GM23248 (cell line): ENCODE data around the gene SEMA6B. TPM values are rescaled to one million over a fixed set of nuclear protein-coding genes. Genes with fewer than 3 reads are reported as not detected.

Experiments
- DNase-seq: peaks from one replicate; pipeline ENCODE4 v3.0.0-alpha.2; 2015
- H2AFZ ChIP-seq: fragments of 200-600 bp; sonication (generic); 2 replicates; pipeline ENCODE4 v1.6.1; 2016; ENCODE audit warnings: antibody characterized with exemption
- H3F3A ChIP-seq: fragments of 200-600 bp; sonication (generic); 2 replicates; pipeline ENCODE4 v1.6.1; 2016; ENCODE audit warnings: mild to moderate bottlenecking, antibody characterized with exemption, mixed run types; ENCODE audit not compliant: insufficient read depth
- H3K27ac ChIP-seq: fragments of 200-600 bp; sonication (generic); 2 replicates; pipeline ENCODE4 v1.5.1; 2016; ENCODE audit warnings: mild to moderate bottlenecking
- H3K27me3 ChIP-seq: fragments of 200-600 bp; sonication (generic); replicated peaks from 2 replicates; pipeline ENCODE4 v1.6.1; 2016; ENCODE audit warnings: mild to moderate bottlenecking; ENCODE audit not compliant: insufficient read depth
- H3K36me3 ChIP-seq: fragments of 200-600 bp; sonication (generic); 2 replicates; pipeline ENCODE4 v1.6.1; 2016; ENCODE audit warnings: low read depth, mild to moderate bottlenecking
- H3K4me1 ChIP-seq: fragments of 200-600 bp; sonication (generic); 2 replicates; pipeline ENCODE4 v1.6.1; 2016; ENCODE audit warnings: mild to moderate bottlenecking; ENCODE audit not compliant: insufficient read depth
- H3K4me2 ChIP-seq: fragments of 200-600 bp; sonication (generic); one replicate; pipeline ENCODE4 v1.6.1; 2016; ENCODE audit warnings: mild to moderate bottlenecking; ENCODE audit not compliant: unreplicated experiment
- H3K4me3 ChIP-seq: fragments of 200-600 bp; sonication (generic); 2 replicates; pipeline ENCODE4 v1.5.1; 2016; ENCODE audit warnings: mild to moderate bottlenecking
- H3K79me2 ChIP-seq: fragments of 200-600 bp; sonication (generic); 2 replicates; pipeline ENCODE4 v1.6.1; 2016; ENCODE audit warnings: mild to moderate bottlenecking; ENCODE audit not compliant: insufficient read depth
- H3K9ac ChIP-seq: fragments of 200-600 bp; sonication (generic); 2 replicates; pipeline ENCODE4 v1.6.1; 2016; ENCODE audit warnings: mild to moderate bottlenecking
- H3K9me2 ChIP-seq: fragments of 200-600 bp; sonication (generic); 2 replicates; pipeline ENCODE4 v1.6.1; 2016; ENCODE audit warnings: mixed run types, mild to moderate bottlenecking, moderate library complexity; ENCODE audit not compliant: insufficient read depth
- H3K9me3 ChIP-seq: fragments of 200-600 bp; sonication (generic); one replicate; pipeline ENCODE4 v1.6.1; 2017; ENCODE audit warnings: low read depth
- H4K20me1 ChIP-seq: fragments of 200-600 bp; sonication (generic); 2 replicates; pipeline ENCODE4 v1.6.0; 2016; ENCODE audit not compliant: insufficient read depth
- EZH2 ChIP-seq: fragments of 200-600 bp; sonication (generic); IDR thresholded peaks from 2 replicates; pipeline ENCODE4 v1.6.1; 2018; ENCODE audit warnings: antibody characterized with exemption, mild to moderate bottlenecking; ENCODE audit not compliant: insufficient read depth, poor library complexity, severe bottlenecking
- EZH2phosphoT487 ChIP-seq: fragments of 200-600 bp; sonication (generic); IDR thresholded peaks from 2 replicates; pipeline ENCODE4 v1.6.1; 2018; ENCODE audit warnings: antibody characterized with exemption, moderate library complexity, mild to moderate bottlenecking, low read depth; ENCODE audit not compliant: insufficient read depth
- WGBS, 2 experiments: methylation state at CpG; one replicate each; pipeline ENCODE4 v1.1.6; 2015 to 2017; ENCODE audit warnings: low lambda C conversion rate in 2 of 2, low coverage in 1 of 2; ENCODE audit errors: missing lambda C conversion rate in 2 of 2; 5-methylcytosine and 5-hydroxymethylcytosine counted together
- in situ Hi-C: fragments of 300-500 bp; cut with MboI; formaldehyde crosslinking; loops from 2 replicates; pipeline ENCODE4 v1.15.0; 2020
- polyA plus RNA-seq: library from polyadenylated mRNA; unstranded; fragments of >200 nt; fragmentation: Nextera tagmentation; extraction: Ambion mirVana; gene quantifications from 2 replicates; pipeline ENCODE4 v1.2.1, GENCODE V29; 2016
- total RNA-seq: library from RNA; depleted of rRNA; stranded (reverse); fragments of >200 nt; shearing (Covaris generic); gene quantifications from 2 replicates; pipeline ENCODE4 v1.2.3, GENCODE V29; 2014

The SEMA6B gene
- total and polyA plus RNA-seq, 2 experiments from 2014 or later, result not detected

DNA sequence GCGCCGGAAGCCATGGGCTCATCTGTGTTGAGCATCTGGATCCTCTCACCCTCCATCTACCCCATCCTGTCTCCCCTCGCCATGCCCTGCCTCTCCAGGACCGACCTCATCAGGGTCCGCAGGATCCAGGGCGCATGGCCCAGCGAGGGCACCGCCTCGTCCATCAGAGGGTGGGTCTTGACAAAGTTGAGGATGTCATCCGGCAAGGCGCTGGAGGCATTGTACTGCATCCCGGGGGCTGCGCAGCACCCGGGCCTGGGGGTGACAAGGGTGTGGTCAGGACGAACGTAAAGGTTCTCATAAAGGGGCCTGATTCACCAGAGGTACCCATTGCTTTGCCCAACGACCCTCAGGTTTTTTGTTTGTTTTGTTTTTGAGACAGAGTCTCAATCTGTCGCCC lies 9.5 kb downstream of the SEMA6B start:
- Histone ChIP-seq H3K4me1 (no peaks in the 10 kb centered on the region), H3K9me2 (no peaks in the 10 kb centered on the region), H3K4me2 (no peak overlapping the region), H3K27ac (no peak overlapping the region), H3K27me3 (no peaks in the 10 kb centered on the region; the same call in 1 of the 2 replicates), H3K9me3 (no peaks in the 10 kb centered on the region), H3K9ac (no peak overlapping the region), H4K20me1 (no peaks in the 10 kb centered on the region), H3F3A (no peaks in the 10 kb centered on the region), H3K79me2 (no peaks in the 10 kb centered on the region), H3K36me3 (no peaks in the 10 kb centered on the region), H2AFZ (no peak overlapping the region), H3K4me3 (no peak overlapping the region)
- 75 to 78% methylated on average over 18 of the region's 18 CpGs for WGBS, 2 experiments
- in situ Hi-C loops, result no loop called here
- no peak for TF ChIP-seq EZH2phosphoT487
- no peak for TF ChIP-seq EZH2
- DNase-seq, result no peak

DNA sequence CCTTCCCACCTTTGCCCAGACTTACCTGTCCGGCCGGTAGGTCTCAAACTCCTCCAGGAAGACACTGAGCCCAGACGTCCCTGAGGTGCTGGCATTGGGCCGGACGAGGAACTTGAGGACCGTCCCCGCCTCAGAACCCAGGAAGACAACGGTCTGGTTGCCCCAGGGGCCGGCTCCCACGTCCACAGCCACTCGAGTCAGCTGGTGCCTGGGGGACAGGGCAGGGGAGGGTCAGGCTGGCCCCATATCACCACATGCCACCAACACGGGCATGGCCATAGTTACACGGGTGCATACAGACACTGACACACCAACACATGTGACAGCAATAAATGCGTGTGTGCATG lies 11.3 kb downstream of the SEMA6B start:
- no peaks in the 10 kb centered on the region for H3F3A ChIP-seq
- H3K27me3 ChIP-seq, result no peaks in the 10 kb centered on the region; the same call in 1 of the 2 replicates
- no peaks in the 10 kb centered on the region for H3K4me1 ChIP-seq
- H3K9me3 ChIP-seq, result no peaks in the 10 kb centered on the region
- no peaks in the 10 kb centered on the region for H4K20me1 ChIP-seq
- WGBS, 2 experiments, result 70 to 73% methylated on average over 14 of the region's 14 CpGs
- no peak overlapping the region for H3K27ac ChIP-seq
- H3K9ac ChIP-seq, result no peak overlapping the region
- H3K4me3 ChIP-seq, result no peak overlapping the region
- no peaks in the 10 kb centered on the region for H3K9me2 ChIP-seq
- H3K36me3 ChIP-seq, result no peaks in the 10 kb centered on the region
- no peak for TF ChIP-seq EZH2phosphoT487
- no peak for TF ChIP-seq EZH2
- DNase-seq, result no peak
- H2AFZ ChIP-seq, result no peak overlapping the region
- H3K4me2 ChIP-seq, result no peak overlapping the region
- in situ Hi-C loops, result no loop called here
- no peaks in the 10 kb centered on the region for H3K79me2 ChIP-seq

DNA sequence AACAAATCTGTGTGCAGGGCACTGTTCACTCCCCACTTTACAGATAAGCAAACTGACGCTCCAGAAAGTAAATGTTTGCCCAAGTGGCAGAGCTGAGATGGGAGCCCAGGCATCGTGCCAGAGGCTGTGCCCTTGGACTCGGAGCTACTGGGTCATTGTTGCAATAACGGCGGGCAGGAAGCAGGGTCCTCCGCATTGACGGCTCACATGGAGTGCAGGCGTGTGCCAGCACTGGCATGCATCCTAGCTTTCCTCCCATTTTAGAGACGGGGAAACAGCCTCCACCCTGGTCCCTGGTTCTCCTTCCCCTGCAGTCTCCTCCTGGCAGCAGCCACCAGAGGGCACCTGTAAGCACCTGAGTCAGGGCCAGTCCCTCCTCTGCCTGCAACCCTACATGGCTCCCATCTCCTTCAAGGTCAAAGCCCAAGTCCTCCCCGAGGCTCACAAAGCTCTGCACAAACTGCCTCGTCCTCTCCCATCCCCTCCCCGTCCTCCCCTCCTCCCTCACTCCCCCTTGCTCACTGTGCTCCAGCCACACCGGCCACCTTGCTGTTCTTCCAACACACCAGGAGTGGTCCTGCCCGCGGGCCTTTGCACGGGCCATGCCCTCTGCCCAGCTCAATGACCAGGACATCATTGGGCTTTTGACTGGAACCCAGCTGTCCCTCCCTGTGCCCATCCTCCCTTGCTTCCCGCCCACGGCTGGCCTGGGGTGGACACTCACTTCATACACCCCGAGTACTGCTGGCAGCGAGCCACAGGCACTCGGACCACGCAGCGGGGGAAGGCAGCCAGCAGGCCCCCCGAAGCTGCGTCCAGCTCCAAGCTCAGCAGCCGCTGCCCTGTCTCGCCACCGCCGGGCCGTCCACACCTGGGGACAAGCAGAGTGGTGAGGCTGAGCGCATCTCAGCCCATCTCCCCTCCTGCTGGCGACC lies 11.9 kb downstream of the SEMA6B start:
- H3K9me2 ChIP-seq, result no peaks in the 10 kb centered on the region
- no peak overlapping the region for H3K9ac ChIP-seq
- no peaks in the 10 kb centered on the region for H4K20me1 ChIP-seq

DNA sequence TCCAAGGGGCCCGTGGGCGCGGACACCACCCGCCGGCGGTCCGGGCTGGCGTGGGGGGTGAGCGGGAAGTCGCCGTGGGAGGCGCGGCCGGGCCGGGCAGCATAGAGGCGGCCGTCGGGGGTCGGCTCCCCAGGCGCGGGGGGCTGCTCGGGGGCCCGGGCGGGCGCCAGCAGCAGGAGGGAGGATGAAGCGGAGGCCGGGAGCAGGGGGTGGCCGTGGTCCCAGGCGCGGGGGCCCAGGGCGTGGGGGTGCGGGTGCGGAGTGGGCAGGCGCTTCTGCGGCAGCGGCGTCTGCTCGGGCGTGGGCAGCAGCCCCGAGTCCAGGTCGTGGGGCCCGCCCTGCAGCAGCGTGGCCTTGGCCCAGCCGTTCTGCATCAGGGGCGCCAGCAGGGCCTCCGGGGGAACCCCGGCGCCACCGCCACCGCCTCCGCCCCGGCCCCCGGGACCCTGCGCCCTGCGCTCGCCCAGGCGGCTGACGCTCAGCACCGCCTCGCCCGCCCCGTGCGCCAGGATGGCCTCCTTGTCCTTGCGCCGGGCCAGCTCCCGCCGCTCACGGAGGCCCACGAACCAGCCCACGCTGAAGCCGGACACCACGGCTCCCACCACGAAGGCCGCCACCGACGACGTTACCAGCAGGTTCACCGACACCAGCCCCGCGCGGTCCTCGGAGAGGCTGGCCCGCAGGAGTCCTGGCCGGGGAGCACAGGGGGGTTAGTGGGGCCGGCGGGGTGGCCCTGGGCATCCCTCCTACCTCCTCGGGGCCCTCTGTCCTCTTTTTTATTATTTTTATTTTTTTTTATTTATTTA lies 15.4 kb downstream of the SEMA6B start:
- Histone ChIP-seq H3K27ac (no peak overlapping the region), H3K9me3 (no peaks in the 10 kb centered on the region), H3K4me1 (no peaks in the 10 kb centered on the region), H2AFZ (no peak overlapping the region), H3K4me2 (no peak overlapping the region), H3K4me3 (no peak overlapping the region), H3K9ac (no peak overlapping the region), H3K36me3 (no peaks in the 10 kb centered on the region), H3K27me3 (peaks cover 7% of the 10 kb centered on the region), H3F3A (no peaks in the 10 kb centered on the region), H3K9me2 (no peaks in the 10 kb centered on the region), H3K79me2 (no peaks in the 10 kb centered on the region), H4K20me1 (no peaks in the 10 kb centered on the region)
- in situ Hi-C loops, result no loop called here
- 92% methylated on average over 31 to 86 of the region's 87 CpGs for WGBS, 2 experiments
- TF ChIP-seq EZH2phosphoT487 (no peak), EZH2 (no peak)
- no peak for DNase-seq

More for the DNA sequence above, 11.9 kb downstream of the SEMA6B start:
- Histone ChIP-seq H3K36me3 (no peaks in the 10 kb centered on the region), H3K4me3 (no peak overlapping the region), H2AFZ (no peak overlapping the region), H3F3A (no peaks in the 10 kb centered on the region), H3K27ac (no peak overlapping the region), H3K4me2 (no peak overlapping the region), H3K27me3 (no peaks in the 10 kb centered on the region; the same call in 1 of the 2 replicates), H3K79me2 (no peaks in the 10 kb centered on the region), H3K9me3 (no peaks in the 10 kb centered on the region), H3K4me1 (no peaks in the 10 kb centered on the region)
- peak; percentile 23 for DNase-seq
- in situ Hi-C loops, result no loop called here
- TF ChIP-seq EZH2phosphoT487, result no peak
- no peak for TF ChIP-seq EZH2
- WGBS, 2 experiments, result 63 to 69% methylated on average over 23 to 32 of the region's 32 CpGs
